Activated effector memory CD4-positive, alpha-beta T cell treated with anti-CD3 and anti-CD28 coated beads, Interleukin-2, amount 50 U/mL, for 16 hours (primary cell): ENCODE data around the gene PIP5K1C.
"Not testable (repeated sequence)": the region's sequence is repeated elsewhere in the genome, so short reads cannot be mapped to it uniquely, and the experiment has no call there.

Experiments used
- DNase-seq: peaks from one replicate; pipeline ENCODE4 v3.0.0-alpha.2; 2020

PIP5K1C gene

DNA sequence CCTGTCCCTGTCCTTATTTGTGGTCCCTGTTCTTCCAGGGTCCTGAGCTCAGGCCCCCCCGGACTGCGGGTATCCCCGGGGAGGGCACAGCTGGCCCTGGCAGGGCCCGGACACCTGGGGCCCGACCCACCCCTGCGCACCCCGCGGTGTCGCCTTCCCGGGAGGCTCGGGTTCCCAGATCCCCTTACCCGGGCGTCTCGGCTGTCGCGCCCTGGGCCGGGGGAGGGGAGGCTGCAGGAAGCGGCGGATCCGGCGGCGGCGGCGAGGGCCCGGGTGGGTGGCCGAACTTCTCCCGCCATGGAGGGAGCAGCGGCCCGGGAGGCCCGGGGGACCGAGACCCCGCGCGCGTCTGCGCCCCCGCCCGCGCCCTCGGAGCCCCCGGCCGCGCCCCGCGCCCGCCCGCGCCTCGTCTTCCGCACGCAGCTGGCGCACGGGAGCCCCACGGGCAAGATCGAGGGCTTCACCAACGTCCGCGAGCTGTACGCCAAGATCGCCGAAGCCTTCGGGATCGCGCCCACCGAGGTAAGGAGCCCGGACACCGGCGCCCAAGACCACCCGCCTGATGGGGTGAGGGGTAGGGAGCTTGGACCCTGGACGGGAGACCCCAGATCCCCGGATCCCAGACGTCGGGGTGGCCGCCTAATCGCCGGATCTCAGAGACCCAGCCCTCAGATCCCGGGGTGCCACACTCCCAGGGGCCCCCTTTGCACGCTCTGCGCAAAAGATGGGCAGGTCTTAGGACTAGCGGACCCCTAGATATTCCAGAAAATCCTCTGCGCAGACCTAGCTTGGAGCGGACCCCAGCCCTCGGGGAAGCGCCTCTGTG is 114.8 kb downstream of the PIP5K1C start, which contains the start of gene GIPC3:
GIPC3 (plus strand) TSS at position 178 of the 826 bp plus-strand sequence; CDS start at position 298, 120 bp downstream.
- DNase-seq, result no peak

DNA sequence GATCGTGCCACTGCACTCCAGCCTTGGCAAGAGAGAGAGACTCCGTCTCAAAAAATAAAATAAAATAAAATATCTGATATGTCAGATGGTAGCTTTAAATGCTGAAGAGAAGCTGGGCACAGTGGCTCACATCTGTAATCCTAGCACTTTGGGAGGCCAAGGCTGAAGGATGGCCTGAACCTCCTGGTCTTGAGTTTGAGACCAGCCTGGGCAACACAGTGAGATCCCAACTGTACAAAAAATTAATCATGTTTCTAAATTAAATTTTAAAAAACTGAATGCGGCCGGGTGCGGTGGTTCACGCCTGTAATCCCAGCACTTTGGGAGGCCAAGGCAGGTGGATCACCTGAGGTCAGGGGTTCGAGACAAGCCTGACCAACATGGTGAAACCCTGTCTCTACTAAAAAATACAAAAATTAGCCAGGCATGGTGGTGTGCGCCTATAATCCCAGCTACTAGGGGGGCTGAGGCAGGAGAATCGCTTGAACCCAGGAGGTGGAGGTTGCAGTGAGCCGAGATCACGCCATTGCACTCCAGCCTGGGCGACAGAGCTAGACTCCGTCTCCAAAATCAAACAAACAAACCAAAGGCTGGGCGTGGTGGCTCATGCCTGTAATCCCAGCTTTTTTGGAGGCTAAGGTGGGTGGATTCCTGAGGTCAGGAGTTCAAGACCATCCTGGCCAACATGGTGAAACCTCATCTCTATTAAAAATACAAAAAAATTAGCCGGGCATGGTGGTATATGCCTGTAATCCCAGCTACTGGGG is 116.0 kb downstream of the PIP5K1C start:
- DNase-seq, result not testable (repeated sequence)

DNA sequence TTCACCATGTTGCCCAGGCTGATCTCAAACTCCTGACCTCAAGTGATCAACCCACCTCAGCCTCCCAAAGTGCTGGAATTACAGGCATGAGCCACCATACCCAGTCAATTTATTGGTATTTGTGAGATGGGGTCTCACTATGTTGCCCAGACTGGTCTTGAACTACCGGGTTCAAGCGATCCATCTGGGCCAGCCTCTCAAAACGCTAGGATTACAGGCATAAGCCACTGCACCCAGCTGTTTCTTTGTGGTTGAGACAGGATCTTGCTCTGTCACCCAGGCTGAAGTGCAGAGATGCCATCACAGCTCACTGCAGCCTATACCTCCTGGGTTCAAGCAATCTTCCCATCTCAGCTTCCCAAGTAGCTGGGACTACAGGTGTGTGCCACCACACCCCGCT is 118.5 kb downstream of the PIP5K1C start:
- not testable (repeated sequence) for DNase-seq
